Caki2 (cell line): Measurements from ENCODE around the gene TEX19. TPM values are rescaled to one million over a fixed set of nuclear protein-coding genes. Genes with fewer than 3 reads are reported as not detected.

Experiments
- DNase-seq: peaks from one replicate; pipeline ENCODE4 v3.0.0-alpha.2; 2015; ENCODE audit warnings: low read depth
- in situ Hi-C: cut with HindIII; loops from 2 replicates; pipeline ENCODE4 v1.10.0; 2016; ENCODE audit warnings: low sequenced_read_pairs, low pct_unique_long_range_greater_than_20kb, mixed read lengths
- total RNA-seq: library from RNA; depleted of rRNA; stranded (reverse); fragments of >200 nt; shearing (Covaris generic); gene quantifications from 2 replicates; pipeline ENCODE4 v1.2.3, GENCODE V29; 2014; ENCODE audit warnings: low replicate concordance

The TEX19 gene
- total RNA-seq, 1 experiment from 2014 or later = 0.37 TPM

DNA sequence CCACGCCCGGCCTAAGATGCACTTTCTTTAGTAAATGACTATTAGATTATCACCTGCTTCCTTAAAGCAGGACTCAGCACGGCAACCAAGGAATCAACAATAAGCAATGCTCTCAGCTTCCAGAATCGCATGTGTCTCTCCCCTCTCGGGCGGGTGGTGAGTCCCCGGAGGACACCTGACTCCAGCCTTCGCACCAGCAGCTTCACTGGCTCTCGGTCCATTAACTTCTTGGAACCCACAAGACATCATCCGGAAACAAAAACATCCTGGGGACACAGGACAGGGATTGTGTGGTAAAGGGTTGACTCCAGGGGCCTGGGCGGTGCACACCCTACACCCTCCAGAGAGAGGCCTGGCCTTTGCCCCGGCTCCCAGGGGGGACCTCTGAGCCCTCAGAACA, 35.2 kb downstream of the TEX19 start:
- DNase-seq = peak; percentile 91
- in situ Hi-C loops = no loop called here

DNA sequence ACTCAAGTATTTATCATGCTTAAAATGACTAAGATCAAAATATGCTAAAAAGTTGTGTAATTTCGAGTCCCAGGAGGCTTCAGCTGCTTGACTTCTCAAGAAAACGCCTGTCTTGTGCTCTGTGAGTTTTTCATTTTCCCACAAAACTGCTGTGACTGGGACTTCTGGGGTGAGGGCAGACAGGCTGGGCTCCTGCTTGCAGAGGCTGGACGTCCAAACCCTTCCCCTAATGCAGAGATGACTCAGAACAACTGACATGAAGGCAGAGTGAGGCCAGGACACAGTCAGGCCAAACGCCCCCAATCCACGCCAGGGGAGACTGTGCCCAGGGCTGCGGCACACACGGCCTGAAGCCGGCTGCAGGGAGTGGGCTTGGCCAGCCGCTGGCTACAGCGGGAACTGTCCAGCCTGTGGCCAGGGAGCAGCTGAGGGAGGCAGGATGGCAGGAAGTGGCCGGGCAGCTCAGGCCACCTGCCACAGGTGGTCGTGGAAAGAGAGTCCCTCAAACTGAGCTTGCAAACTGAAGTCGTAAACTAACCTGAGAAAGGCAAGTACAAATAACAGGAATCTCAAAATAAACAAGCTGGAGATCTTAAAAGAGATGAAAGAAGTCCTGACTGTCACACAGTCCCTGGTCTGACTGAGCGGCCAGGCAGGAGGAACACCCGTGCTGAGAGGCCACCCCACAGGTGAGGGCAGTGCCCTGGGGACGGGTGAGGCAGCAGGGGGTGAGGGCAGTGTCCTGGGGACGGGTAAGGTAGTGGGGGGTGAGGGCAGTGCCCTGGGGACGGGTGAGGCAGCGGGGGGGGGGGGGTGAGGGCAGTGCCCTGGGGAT, 37.8 kb downstream of the TEX19 start:
- DNase-seq = peak; percentile 34
- in situ Hi-C loops = no loop called here

DNA sequence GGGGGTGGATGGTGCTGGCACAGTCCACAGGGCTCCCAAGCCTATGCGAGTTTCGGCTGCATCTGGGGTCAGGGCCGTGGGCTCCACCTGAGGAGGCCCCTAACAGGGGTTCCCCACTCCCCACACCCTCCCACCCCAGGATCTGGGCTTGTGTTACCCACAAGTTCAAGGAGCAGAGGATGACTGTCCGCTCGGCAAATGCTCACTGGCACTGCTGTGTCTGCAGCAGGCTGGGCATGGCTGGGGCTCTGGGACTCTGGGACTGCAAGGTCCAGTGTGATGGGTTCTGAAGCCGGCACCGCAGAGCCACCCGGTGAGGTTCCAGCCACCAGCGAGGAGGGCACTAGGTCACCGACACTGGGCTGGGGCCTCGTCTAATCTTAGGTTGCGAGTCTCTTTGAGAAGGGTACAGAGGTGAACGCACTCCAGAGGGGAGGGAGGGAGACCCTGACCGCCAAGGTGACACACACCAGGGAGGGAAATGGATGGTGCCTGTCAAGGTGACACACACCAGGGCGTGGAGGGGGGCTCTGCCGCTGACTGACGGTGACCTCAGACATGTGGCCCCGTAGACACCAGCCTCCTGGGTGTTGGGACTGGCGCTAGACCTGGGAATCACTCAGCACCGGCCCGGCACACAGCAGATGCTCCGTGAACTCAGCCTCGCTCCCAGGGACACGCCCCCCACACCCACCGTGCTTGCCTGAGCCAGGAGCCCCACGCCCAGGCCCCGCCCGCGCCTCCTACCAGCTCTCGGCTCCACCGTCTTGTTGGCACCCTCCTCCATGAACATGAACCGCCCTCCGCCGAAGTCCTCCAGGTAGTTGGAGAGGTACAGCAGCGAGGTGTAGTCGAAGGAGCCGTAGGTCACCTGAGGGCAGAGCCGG, 38.6 kb downstream of the TEX19 start:
- no peak for DNase-seq
- in situ Hi-C loops = no loop called here

GRCh38 chr17:82399041-82399441, 40.0 kb downstream of the TEX19 start:
- in situ Hi-C loops = no loop called here
- DNase-seq = no peak

- in situ Hi-C loops = no loop called here
- no peak for DNase-seq
Observed at GRCh38 chr17:82399601-82400101, 40.6 kb downstream of the TEX19 start.

DNA sequence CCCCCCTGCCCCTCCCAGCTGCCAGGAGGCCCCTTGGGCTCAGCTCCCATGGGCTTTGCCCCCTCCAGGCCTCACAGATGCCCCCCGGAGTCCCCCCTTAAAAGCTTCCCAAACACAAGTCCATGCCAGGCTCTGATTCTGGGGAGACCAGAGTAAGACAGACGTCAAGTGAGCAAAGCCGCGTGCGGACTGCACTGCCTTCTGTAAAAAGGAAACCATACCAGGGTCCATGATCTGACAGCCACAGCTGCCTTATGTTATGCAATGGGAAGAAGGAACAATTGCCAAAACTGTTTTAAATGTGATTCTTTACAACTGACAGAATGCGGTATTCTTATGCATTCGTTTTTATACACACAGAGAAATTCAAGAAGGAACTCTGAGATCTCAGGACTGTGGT, 41.2 kb downstream of the TEX19 start:
- in situ Hi-C loops = no loop called here

GRCh38 chr17:82400830-82401229, 41.8 kb downstream of the TEX19 start:
- in situ Hi-C loops = no loop called here

More for the DNA sequence above, 41.2 kb downstream of the TEX19 start:
- DNase-seq = no peak

DNA sequence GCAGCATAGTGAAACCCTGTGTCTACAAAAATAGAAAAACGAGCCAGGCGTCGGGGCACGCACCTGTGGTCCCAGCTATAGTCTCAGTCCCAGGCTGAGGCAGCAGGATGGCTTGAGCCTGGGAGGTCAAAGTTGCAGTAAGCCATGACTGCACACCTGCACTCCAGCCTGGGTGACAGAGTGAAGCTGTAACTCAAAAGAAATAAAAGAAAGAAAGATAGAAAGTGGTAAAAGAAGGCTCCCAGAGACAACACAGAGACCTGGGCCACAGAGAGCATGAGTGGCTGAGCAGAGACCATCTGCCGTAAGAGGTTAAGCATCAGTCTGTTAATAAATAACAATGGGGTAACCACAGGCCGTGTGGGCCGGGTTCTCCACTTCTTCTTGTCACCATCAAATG, 43.8 kb downstream of the TEX19 start:
- in situ Hi-C loops = no loop called here
- DNase-seq = peak; percentile 47

More at GRCh38 chr17:82400830-82401229, 41.8 kb downstream of the TEX19 start:
- DNase-seq = no peak

- in situ Hi-C loops = no loop called here
- no peak for DNase-seq
Observed at GRCh38 chr17:82403662-82404660, 44.9 kb downstream of the TEX19 start.

- in situ Hi-C loops = no loop called here
- no peak for DNase-seq
Observed at GRCh38 chr17:82405051-82405450, 46.0 kb downstream of the TEX19 start.

GRCh38 chr17:82406131-82406671, 47.2 kb downstream of the TEX19 start:
- no peak for DNase-seq
- in situ Hi-C loops = no loop called here

GRCh38 chr17:82407255-82407654, 48.2 kb downstream of the TEX19 start:
- in situ Hi-C loops = no loop called here

DNA sequence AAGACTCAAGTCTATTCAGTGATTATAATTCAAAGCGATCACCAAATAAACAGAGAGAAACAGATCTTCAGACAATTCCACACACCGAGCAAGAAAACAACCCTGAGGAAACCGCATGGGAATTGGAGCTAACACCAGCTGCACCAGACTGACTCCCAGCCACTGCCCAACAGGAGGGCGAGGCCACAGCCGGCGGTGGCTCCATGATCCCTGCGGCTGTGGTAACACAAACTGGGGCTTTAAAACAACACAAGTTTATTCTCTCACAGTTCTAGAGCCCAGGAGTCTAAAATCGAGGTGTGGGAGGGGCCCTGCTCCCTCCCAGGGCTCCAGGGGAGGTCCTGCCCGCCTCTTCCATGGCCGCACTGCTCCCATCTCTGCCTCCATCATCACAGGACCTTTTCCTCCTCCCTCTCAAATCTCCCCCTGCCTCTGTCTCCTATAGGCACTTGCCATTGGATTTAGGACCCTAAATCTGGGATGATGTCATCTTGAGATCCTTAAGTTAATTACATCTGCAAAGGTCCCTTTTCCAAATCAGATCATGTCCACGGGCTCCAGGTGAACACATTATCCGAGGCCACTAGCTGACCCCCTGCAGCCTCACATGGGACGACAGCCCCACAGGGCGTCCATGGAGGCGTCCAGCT, 49.4 kb downstream of the TEX19 start:
- DNase-seq = no peak
- in situ Hi-C loops = no loop called here

More at GRCh38 chr17:82407255-82407654, 48.2 kb downstream of the TEX19 start:
- DNase-seq = peak; percentile 77

GRCh38 chr17:82408938-82409318, 49.9 kb downstream of the TEX19 start:
- DNase-seq = no peak
- in situ Hi-C loops = no loop called here

GRCh38 chr17:82410014-82410716, 51.1 kb downstream of the TEX19 start:
- no peak for DNase-seq
- in situ Hi-C loops = loop anchor here (10.0 kb wide), 1 partner anchor 125 kb away; no protein-coding TSS in a partner anchor

DNA sequence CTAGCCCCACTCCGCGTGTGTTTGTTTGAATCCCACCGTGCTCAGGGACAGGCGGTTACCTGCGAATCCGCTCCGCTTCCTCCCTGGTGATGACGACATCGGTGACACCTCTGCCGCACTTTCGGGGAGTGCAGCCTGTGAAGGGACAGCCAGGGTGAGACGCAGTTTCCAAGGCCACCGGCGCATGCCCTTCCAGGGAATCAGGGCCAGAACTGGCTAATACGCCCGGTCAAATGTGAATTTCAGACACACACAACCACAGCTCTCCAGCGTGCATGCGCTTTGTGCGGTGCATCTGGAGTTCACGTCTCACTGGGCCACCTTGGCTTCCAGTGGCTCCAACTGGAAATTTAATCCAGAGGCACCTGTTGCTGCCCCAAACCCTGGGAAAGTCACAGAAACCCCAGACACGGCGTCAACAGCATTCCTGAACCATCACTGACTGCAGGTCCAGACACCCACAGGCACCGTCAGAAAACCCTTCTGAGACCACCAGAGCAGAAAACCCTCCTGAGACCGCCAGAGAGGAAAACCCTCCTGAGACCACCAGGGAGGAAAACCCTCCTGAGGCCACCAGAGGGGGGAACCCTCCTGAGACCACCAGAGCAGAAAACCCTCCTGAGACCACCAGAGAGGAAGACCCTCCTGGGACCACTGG, 52.5 kb downstream of the TEX19 start:
- in situ Hi-C loops = loop anchor here (10.0 kb wide), 1 partner anchor 123 kb away; no protein-coding TSS in a partner anchor
- DNase-seq = no peak
